ENCODE data around the gene FAM170A.

The FAM170A gene, protein sequence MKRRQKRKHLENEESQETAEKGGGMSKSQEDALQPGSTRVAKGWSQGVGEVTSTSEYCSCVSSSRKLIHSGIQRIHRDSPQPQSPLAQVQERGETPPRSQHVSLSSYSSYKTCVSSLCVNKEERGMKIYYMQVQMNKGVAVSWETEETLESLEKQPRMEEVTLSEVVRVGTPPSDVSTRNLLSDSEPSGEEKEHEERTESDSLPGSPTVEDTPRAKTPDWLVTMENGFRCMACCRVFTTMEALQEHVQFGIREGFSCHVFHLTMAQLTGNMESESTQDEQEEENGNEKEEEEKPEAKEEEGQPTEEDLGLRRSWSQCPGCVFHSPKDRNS

DNA sequence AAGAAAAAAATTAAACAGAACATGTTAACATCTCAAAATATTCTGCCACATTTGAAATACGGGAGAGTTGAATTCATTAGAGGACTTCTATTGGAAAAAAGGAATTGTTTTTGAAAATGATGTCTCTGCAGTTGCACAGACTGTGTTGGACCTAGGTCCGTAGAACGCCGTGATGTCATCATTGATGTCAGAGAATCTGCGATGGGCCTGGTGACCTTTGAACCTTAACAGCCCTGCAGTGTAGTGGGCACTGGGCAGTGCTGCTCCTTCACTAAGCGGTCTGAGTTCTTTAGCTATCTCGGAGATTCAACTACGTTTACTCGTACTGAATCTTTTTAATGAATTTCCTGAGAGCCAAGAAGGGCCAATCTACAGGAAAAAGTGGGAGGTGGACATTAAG lies at the start of gene FAM170A:
FAM170A (plus strand) TSS at position 220 of the 400 bp plus-strand sequence. CDS start 211 bp downstream, outside the sequence.
- no peaks in the 10 kb centered on the region for H4K20me1 ChIP-seq (ENCODE audit: insufficient read depth, low read length)
- H3K79me2 ChIP-seq (ENCODE audit: insufficient read depth, low read length): no peaks in the 10 kb centered on the region
- H3K4me2 ChIP-seq (ENCODE audit: insufficient read depth, low read length): no peak within 1 kb of the TSS
- H3K9me3 ChIP-seq (ENCODE audit: insufficient read depth, low read length, severe bottlenecking): no peaks in the 10 kb centered on the region
- no peak within 1 kb of the TSS for H3K27ac ChIP-seq (ENCODE audit: low read length)
- H2AFZ ChIP-seq (ENCODE audit: low read depth, low read length): no peak within 1 kb of the TSS
- no peak within 1 kb of the TSS for H3K4me3 ChIP-seq (ENCODE audit: low read depth in 1 of 2, low read length in 2 of 2)
- H3K4me1 ChIP-seq (ENCODE audit: insufficient read depth, low read length): no peaks in the 10 kb centered on the region
- H3K36me3 ChIP-seq (ENCODE audit: insufficient read depth, low read length): no peaks in the 10 kb centered on the region
- TF ChIP-seq, protein P1, sequence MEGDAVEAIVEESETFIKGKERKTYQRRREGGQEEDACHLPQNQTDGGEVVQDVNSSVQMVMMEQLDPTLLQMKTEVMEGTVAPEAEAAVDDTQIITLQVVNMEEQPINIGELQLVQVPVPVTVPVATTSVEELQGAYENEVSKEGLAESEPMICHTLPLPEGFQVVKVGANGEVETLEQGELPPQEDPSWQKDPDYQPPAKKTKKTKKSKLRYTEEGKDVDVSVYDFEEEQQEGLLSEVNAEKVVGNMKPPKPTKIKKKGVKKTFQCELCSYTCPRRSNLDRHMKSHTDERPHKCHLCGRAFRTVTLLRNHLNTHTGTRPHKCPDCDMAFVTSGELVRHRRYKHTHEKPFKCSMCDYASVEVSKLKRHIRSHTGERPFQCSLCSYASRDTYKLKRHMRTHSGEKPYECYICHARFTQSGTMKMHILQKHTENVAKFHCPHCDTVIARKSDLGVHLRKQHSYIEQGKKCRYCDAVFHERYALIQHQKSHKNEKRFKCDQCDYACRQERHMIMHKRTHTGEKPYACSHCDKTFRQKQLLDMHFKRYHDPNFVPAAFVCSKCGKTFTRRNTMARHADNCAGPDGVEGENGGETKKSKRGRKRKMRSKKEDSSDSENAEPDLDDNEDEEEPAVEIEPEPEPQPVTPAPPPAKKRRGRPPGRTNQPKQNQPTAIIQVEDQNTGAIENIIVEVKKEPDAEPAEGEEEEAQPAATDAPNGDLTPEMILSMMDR (IDR thresholded peaks at IDR 0.05; ENCODE audit: borderline replicate concordance, extremely low read depth, low read length, poor library complexity, severe bottlenecking): no peak
- TF ChIP-seq EZH2 (IDR thresholded peaks at IDR 0.05; ENCODE audit: borderline replicate concordance, low read depth, low read length, severe bottlenecking): no peak
- no peak for DNase-seq
- ATAC-seq (ENCODE audit: insufficient read depth, low read depth): no peak
- no peak within 1 kb of the TSS for H3K9ac ChIP-seq (ENCODE audit: low read depth, low read length)
- H3K27me3 ChIP-seq (ENCODE audit: insufficient read depth, low read length, poor library complexity): no peaks in the 10 kb centered on the region

DNA sequence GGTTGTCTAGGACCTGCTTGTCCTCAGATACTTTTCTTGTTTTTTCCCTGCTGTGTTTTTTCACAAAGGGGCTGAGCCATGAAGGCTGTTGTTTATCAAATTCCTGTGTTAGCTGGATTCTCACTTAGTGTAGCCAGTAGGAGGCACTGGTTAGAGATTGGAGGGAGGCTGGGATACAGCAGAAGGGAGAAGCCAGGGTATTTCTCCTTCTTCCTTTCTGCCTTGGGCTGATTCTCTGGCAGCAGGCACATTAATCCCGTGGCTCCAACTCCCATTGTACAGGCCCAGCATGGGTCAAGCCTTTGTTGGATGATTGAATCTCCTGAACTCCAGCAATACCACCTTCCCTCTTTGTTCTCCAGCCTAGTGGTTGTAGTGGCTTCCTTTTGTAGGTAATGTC lies 46.4 kb upstream of the FAM170A start:
- Histone ChIP-seq H3K9ac (ENCODE audit: low read depth, low read length) (no peak overlapping the region), H3K4me3 (ENCODE audit: low read depth in 1 of 2, low read length in 2 of 2) (no peak overlapping the region), H3K4me1 (ENCODE audit: insufficient read depth, low read length) (no peaks in the 10 kb centered on the region), H3K27me3 (ENCODE audit: insufficient read depth, low read length, poor library complexity) (no peaks in the 10 kb centered on the region), H3K79me2 (ENCODE audit: insufficient read depth, low read length) (no peaks in the 10 kb centered on the region), H3K4me2 (ENCODE audit: insufficient read depth, low read length) (no peak overlapping the region), H3K36me3 (ENCODE audit: insufficient read depth, low read length) (no peaks in the 10 kb centered on the region), H4K20me1 (ENCODE audit: insufficient read depth, low read length) (no peaks in the 10 kb centered on the region), H3K27ac (ENCODE audit: low read length) (no peak overlapping the region), H3K9me3 (ENCODE audit: insufficient read depth, low read length, severe bottlenecking) (no peaks in the 10 kb centered on the region), H2AFZ (ENCODE audit: low read depth, low read length) (no peak overlapping the region)
- no peak for ATAC-seq (ENCODE audit: insufficient read depth, low read depth)
- TF ChIP-seq, protein P1 (IDR thresholded peaks at IDR 0.05; ENCODE audit: borderline replicate concordance, extremely low read depth, low read length, poor library complexity, severe bottlenecking): no peak
- no peak for TF ChIP-seq EZH2 (IDR thresholded peaks at IDR 0.05; ENCODE audit: borderline replicate concordance, low read depth, low read length, severe bottlenecking)
- DNase-seq: no peak

DNA sequence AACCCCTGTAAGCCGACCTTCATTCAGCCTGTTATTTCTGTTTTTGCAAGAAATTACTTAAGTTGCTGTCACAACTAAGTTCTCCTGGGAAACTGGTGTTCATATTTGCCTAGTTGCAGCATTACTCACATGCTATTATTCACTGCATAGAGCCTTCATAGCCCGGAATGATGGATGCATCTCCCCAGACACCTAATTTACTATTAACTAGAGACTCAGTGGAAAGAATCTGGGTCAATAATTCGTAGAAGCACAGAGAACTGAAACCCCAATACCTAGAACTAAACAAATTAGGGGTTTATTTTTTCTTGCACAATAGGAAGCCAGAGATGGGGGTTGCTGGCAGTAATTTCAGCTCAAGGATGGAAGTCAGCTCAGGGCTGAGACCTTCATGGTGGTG lies 45.7 kb upstream of the FAM170A start:
- ATAC-seq (ENCODE audit: insufficient read depth, low read depth): no peak
- DNase-seq: no peak
- no peak for TF ChIP-seq EZH2 (IDR thresholded peaks at IDR 0.05; ENCODE audit: borderline replicate concordance, low read depth, low read length, severe bottlenecking)
- no peak overlapping the region for H3K4me2 ChIP-seq (ENCODE audit: insufficient read depth, low read length)
- no peaks in the 10 kb centered on the region for H4K20me1 ChIP-seq (ENCODE audit: insufficient read depth, low read length)
- H3K9me3 ChIP-seq (ENCODE audit: insufficient read depth, low read length, severe bottlenecking): no peaks in the 10 kb centered on the region
- no peaks in the 10 kb centered on the region for H3K79me2 ChIP-seq (ENCODE audit: insufficient read depth, low read length)
- H3K4me1 ChIP-seq (ENCODE audit: insufficient read depth, low read length): no peaks in the 10 kb centered on the region
- no peak overlapping the region for H3K9ac ChIP-seq (ENCODE audit: low read depth, low read length)
- no peak overlapping the region for H2AFZ ChIP-seq (ENCODE audit: low read depth, low read length)
- H3K27me3 ChIP-seq (ENCODE audit: insufficient read depth, low read length, poor library complexity): no peaks in the 10 kb centered on the region
- no peaks in the 10 kb centered on the region for H3K36me3 ChIP-seq (ENCODE audit: insufficient read depth, low read length)
- no peak overlapping the region for H3K27ac ChIP-seq (ENCODE audit: low read length)
- no peak overlapping the region for H3K4me3 ChIP-seq (ENCODE audit: low read depth in 1 of 2, low read length in 2 of 2)

DNA sequence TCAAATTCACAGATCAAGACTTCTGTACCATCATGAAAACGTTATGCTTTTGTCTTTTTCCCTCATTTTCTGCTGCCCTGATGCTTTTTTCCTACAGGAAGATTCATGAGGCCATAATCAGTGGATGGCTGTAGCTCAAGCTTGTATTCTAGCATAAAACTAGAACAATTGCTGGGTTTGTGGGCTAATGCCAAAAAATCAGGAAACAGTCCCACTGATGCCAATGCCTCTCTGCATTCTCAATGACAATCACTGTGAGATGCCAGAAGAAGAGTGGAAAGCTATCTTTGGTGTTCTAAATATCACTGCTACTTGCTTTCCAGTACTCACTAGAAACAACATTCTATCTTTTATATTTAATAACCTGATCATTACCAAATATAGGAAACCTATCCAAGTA lies 33.3 kb upstream of the FAM170A start:
- TF ChIP-seq, protein P1 (IDR thresholded peaks at IDR 0.05; ENCODE audit: borderline replicate concordance, extremely low read depth, low read length, poor library complexity, severe bottlenecking): no peak
- TF ChIP-seq EZH2 (IDR thresholded peaks at IDR 0.05; ENCODE audit: borderline replicate concordance, low read depth, low read length, severe bottlenecking): no peak
- ATAC-seq (ENCODE audit: insufficient read depth, low read depth) (no peak), DNase-seq (no peak)
- Histone ChIP-seq H3K9ac (ENCODE audit: low read depth, low read length) (no peak overlapping the region), H3K4me3 (ENCODE audit: low read depth in 1 of 2, low read length in 2 of 2) (no peak overlapping the region), H3K27ac (ENCODE audit: low read length) (no peak overlapping the region), H3K9me3 (ENCODE audit: insufficient read depth, low read length, severe bottlenecking) (peaks cover 3% of the 10 kb centered on the region), H3K79me2 (ENCODE audit: insufficient read depth, low read length) (no peaks in the 10 kb centered on the region), H3K4me1 (ENCODE audit: insufficient read depth, low read length) (no peaks in the 10 kb centered on the region), H3K4me2 (ENCODE audit: insufficient read depth, low read length) (no peak overlapping the region), H2AFZ (ENCODE audit: low read depth, low read length) (no peak overlapping the region), H4K20me1 (ENCODE audit: insufficient read depth, low read length) (no peaks in the 10 kb centered on the region), H3K27me3 (ENCODE audit: insufficient read depth, low read length, poor library complexity) (no peaks in the 10 kb centered on the region), H3K36me3 (ENCODE audit: insufficient read depth, low read length) (no peaks in the 10 kb centered on the region)
